Measurements from ENCODE around the gene PTPN6. TPM values are rescaled to one million over a fixed set of nuclear protein-coding genes. Genes with fewer than 3 reads are reported as not detected.
A peak's percentile ranks its signal among the peaks of the same experiment; 100 is the strongest.

Gene PTPN6
- 10 to 100 TPM; 35.7 to 68.0 TPM for total RNA-seq
- 6.3 TPM for polyA plus RNA-seq (2013, experiment 1 of 2)
- polyA plus RNA-seq (2013, experiment 2 of 2), result 5.6 TPM
- long read RNA-seq, experiment 1, partial matches to known transcripts, result 5 of 13 reads
- long read RNA-seq, experiment 1, other reads (novel, unspliced or antisense), result 5 of 13 reads
- long read RNA-seq, experiment 2, transcript PTPN6-202 (16 exons, 2,159 nt), result major isoform, 20 of 39 reads
- long read RNA-seq, experiment 2, partial matches to known transcripts, result 9 of 39 reads
- long read RNA-seq, experiment 2, other reads (novel, unspliced or antisense), result 10 of 39 reads
- long read RNA-seq, experiment 3, transcript PTPN6-202 (16 exons, 2,159 nt), result major isoform, 171 of 221 reads
- long read RNA-seq, experiment 3, partial matches to known transcripts, result 13 of 221 reads
- long read RNA-seq, experiment 3, other reads (novel, unspliced or antisense), result 37 of 221 reads
- long read RNA-seq, experiment 4, transcript PTPN6-202 (16 exons, 2,159 nt), result major isoform, 17 of 37 reads
- long read RNA-seq, experiment 4, partial matches to known transcripts, result 3 of 37 reads
- long read RNA-seq, experiment 4, other reads (novel, unspliced or antisense), result 17 of 37 reads

DNA sequence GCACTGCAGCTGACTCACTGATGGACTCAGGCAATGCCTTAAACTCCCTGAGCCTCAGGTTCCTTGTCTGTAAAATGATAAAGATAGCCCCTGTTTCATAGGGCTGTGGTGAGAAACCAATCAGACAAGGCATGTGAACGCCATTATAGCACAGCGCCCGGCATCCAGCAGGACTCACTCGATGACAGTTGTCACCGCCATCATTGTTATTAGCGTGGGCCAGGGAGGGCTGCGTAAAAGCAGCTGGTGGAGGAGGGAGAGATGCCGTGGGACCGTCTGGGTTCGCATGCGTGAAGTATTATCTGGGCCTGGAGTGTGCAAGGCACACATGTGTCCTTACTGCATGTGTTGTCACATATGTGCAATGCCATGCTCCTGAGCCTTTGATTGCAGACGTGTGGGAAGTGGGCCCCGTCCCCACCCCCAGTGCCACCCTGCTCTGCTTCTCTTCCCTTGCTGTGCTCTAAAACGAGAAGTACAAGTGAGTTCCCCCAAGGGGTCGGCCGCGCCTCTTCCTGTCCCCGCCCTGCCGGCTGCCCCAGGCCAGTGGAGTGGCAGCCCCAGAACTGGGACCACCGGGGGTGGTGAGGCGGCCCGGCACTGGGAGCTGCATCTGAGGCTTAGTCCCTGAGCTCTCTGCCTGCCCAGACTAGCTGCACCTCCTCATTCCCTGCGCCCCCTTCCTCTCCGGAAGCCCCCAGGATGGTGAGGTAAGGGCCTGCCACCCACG is at the start of gene PTPN6:
TSS of gene PTPN6 (plus strand) at position 546 of the 730 bp plus-strand sequence. CDS start at position 703, 157 bp downstream.
- 91% methylated on average over 21 to 25 of the region's 25 CpGs for WGBS, 2 experiments (ENCODE audit: insufficient coverage in 1 of 2, insufficient read length in 1 of 2)
- Histone ChIP-seq H3K36me3 (ENCODE audit: control insufficient read depth, insufficient read depth, low read length) (no peaks in the 10 kb centered on the region), H3K27ac (ENCODE audit: low read depth, low read length) (no peak within 1 kb of the TSS), H3K4me1 (ENCODE audit: control insufficient read depth, insufficient read depth, low read length) (no peaks in the 10 kb centered on the region), H3K9me3 (ENCODE audit: control insufficient read depth, low read length) (no peaks in the 10 kb centered on the region), H3K4me3 (ENCODE audit: low read length) (no peak within 1 kb of the TSS), H3K27me3 (ENCODE audit: control insufficient read depth, insufficient read depth, low read length, poor library complexity, severe bottlenecking) (no peaks in the 10 kb centered on the region), H3K9ac (ENCODE audit: extremely low read depth, low read length, poor library complexity, severe bottlenecking) (no peak within 1 kb of the TSS)
- Mint-ChIP-seq H3K4me1 (peaks cover 11% of the 10 kb centered on the region), H3K27me3 (ENCODE audit: insufficient read depth) (no peaks in the 10 kb centered on the region), H3K4me3 (no peak within 1 kb of the TSS), H3K9me3 (no peaks in the 10 kb centered on the region), H3K36me3 (ENCODE audit: low read depth) (peaks cover 13% of the 10 kb centered on the region), H3K27ac (peak within 1 kb of the TSS; percentile 25)
- no peak for DNase-seq
- no peak for TF ChIP-seq CTCF (conservative IDR thresholded peaks at IDR 0.05)

GRCh38 chr12:6902448-6902847 is 48.7 kb upstream of the PTPN6 start:
- no peaks in the 10 kb centered on the region for H3K36me3 Mint-ChIP-seq (ENCODE audit: low read depth)
- no peaks in the 10 kb centered on the region for H3K9me3 ChIP-seq (ENCODE audit: control insufficient read depth, low read length)
- H3K9ac ChIP-seq (ENCODE audit: extremely low read depth, low read length, poor library complexity, severe bottlenecking), result no peak overlapping the region
- no peak for DNase-seq
- H3K4me3 Mint-ChIP-seq, result no peak overlapping the region
- no peaks in the 10 kb centered on the region for H3K36me3 ChIP-seq (ENCODE audit: control insufficient read depth, insufficient read depth, low read length)
- peaks cover 13% of the 10 kb centered on the region for H3K4me1 Mint-ChIP-seq
- no peak overlapping the region for H3K27ac Mint-ChIP-seq
- H3K4me3 ChIP-seq (ENCODE audit: low read length), result no peak overlapping the region
- peaks cover 7% of the 10 kb centered on the region for H3K4me1 ChIP-seq (ENCODE audit: control insufficient read depth, insufficient read depth, low read length)
- no peak overlapping the region for H3K27ac ChIP-seq (ENCODE audit: low read depth, low read length)
- peaks cover 2% of the 10 kb centered on the region for H3K27me3 Mint-ChIP-seq (ENCODE audit: insufficient read depth)
- no peak for TF ChIP-seq CTCF (conservative IDR thresholded peaks at IDR 0.05)
- no peaks in the 10 kb centered on the region for H3K9me3 Mint-ChIP-seq
- 92 to 100% methylated on average over 1 to 3 of the region's 4 CpGs for WGBS, 2 experiments (ENCODE audit: insufficient coverage in 1 of 2, insufficient read length in 1 of 2)
- no peaks in the 10 kb centered on the region for H3K27me3 ChIP-seq (ENCODE audit: control insufficient read depth, insufficient read depth, low read length, poor library complexity, severe bottlenecking)

- peaks cover 13% of the 10 kb centered on the region for H3K4me1 Mint-ChIP-seq
Observed at GRCh38 chr12:6903722-6904121, 47.4 kb upstream of the PTPN6 start.

More at GRCh38 chr12:6903722-6904121, 47.4 kb upstream of the PTPN6 start:
- DNase-seq, result no peak
- Histone ChIP-seq H3K4me3 (ENCODE audit: low read length) (peak overlapping the region; percentile 91), H3K4me1 (ENCODE audit: control insufficient read depth, insufficient read depth, low read length) (peaks cover 7% of the 10 kb centered on the region), H3K9me3 (ENCODE audit: control insufficient read depth, low read length) (no peaks in the 10 kb centered on the region), H3K27ac (ENCODE audit: low read depth, low read length) (no peak overlapping the region), H3K27me3 (ENCODE audit: control insufficient read depth, insufficient read depth, low read length, poor library complexity, severe bottlenecking) (no peaks in the 10 kb centered on the region), H3K36me3 (ENCODE audit: control insufficient read depth, insufficient read depth, low read length) (no peaks in the 10 kb centered on the region), H3K9ac (ENCODE audit: extremely low read depth, low read length, poor library complexity, severe bottlenecking) (peak overlapping the region; percentile 91)
- Mint-ChIP-seq H3K4me3 (no peak overlapping the region), H3K27me3 (ENCODE audit: insufficient read depth) (peaks cover 3% of the 10 kb centered on the region), H3K27ac (no peak overlapping the region), H3K9me3 (no peaks in the 10 kb centered on the region), H3K36me3 (ENCODE audit: low read depth) (no peaks in the 10 kb centered on the region)
- WGBS, 2 experiments (ENCODE audit: insufficient coverage in 1 of 2, insufficient read length in 1 of 2), result 84% methylated on average over 1 of the region's 1 CpG; no CpG with 5 or more reads in 1 of the 2 experiments
- no peak for TF ChIP-seq CTCF (conservative IDR thresholded peaks at IDR 0.05)

Measured in endodermal cell (in vitro differentiated cells).